HG03108 (cell line): ENCODE measurements around the gene PPP2R5E.
"Not testable (repeated sequence)": the region's sequence is repeated elsewhere in the genome, so short reads cannot be mapped to it uniquely, and the experiment has no call there.

Experiments
- ATAC-seq: cut with Tn5 transposase; IDR thresholded peaks from one replicate; pipeline ENCODE4 v1.9.1; 2021; ENCODE audit warnings: moderate library complexity; ENCODE audit not compliant: unreplicated experiment

PPP2R5E gene

DNA sequence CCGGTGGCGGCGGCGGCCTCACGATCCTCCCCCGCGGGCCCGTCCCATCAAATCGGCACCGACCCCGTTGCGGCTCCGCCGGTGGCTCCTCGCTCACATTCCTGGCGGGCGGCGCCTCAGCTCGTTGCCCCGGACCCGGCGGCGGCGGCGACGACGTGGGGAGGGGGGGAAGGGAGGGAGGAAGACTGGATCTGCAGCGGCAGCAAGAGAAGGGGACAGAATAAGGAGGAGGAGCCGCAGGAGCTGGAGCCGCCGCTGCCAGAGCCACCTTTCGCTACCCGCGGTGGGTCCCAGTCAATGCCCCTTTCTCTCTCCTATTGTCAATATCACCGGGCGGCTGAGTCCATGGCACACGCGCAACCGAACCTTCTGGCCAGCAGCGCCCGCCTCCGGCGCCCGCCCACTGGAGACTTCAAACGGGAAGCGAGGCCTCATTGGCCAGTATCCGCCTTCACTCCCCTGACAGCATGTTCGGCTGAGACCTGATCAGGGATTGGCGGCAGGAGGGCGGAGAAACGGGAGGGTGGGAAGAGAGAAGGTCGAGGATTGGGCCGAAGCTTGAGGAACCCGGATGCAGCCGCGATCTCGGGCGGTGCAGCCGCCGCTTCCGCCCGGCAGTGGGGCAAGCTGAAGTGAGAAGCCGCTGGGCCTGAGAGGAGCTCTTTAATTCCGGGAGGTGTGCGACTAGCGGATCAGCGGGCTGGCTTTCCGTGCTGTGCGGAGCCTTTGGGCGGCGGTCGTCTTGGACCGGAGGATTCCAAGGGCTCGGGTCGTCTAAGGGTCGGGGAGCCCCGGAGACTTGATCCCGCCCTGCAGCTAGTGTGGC, at the start of gene PPP2R5E:
TSS of gene PPP2R5E (minus strand) at position 378 of the 826 bp plus-strand sequence. CDS start 3,692 bp downstream, outside the sequence.
- peak; percentile 97 for ATAC-seq

- ATAC-seq, result not testable (repeated sequence)
Measured at GRCh38 chr14:63583046-63583445, 39.9 kb upstream of the PPP2R5E start.

DNA sequence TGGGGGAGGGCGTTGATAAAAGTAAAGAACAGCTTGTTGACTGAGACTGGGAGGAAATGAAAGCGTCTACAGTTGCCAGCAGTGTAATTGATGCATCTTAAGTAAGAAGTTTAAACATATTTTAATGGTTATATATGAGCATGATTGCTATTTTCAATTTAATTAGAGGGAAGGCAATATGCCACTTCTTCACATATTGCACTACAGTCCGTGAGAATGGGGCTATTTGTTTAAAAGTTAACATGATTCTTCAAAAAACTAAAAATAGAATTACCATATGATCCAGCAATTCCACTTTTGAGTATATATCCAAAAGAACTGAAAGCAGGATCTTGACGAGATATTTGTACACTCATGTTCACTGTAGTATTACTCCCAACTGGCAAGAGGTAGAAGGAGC, 38.3 kb upstream of the PPP2R5E start:
- ATAC-seq, result no peak

GRCh38 chr14:63578300-63578699, 35.1 kb upstream of the PPP2R5E start:
- no peak for ATAC-seq

DNA sequence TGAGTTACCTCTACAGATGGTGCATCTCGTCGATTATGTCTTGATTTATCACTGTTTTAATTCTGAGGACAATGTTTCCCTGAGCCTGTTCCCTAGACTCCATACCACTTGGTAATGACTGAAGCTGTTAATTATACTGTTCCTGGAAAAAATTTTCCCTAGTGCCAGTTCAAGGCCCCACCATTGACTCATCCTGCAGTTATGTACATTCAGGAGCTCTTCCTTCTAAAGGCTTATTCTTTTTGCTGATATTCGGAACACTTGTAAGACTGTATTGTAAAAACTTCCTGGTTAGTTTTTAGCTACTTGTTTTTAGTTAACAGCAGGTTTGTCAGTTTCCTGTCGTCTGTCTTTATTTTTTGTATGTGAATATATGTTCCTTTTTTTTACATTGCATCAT, 30.4 kb upstream of the PPP2R5E start:
- ATAC-seq, result no peak

GRCh38 chr14:63565448-63565847, 22.3 kb upstream of the PPP2R5E start:
- ATAC-seq, result no peak

DNA sequence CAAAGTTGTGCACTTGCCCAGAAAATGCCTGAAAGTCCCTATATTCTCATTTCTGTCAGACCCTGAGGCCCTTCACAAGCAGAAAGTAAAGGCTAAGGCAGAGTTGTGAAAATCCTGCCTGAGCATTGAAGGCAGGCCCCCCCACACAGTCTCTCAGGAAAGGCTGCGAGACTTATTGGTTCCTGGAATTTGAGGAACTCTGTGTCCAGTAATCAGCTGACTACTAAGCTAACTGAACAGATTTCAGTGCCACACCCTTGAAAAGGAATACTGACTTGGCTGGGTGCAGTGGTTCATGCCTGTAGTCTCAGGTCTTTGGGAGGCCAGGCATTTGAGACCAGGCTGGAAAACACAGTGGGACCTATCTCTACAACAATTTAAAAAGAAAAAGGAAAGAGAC, 21.1 kb upstream of the PPP2R5E start:
- ATAC-seq, result no peak

DNA sequence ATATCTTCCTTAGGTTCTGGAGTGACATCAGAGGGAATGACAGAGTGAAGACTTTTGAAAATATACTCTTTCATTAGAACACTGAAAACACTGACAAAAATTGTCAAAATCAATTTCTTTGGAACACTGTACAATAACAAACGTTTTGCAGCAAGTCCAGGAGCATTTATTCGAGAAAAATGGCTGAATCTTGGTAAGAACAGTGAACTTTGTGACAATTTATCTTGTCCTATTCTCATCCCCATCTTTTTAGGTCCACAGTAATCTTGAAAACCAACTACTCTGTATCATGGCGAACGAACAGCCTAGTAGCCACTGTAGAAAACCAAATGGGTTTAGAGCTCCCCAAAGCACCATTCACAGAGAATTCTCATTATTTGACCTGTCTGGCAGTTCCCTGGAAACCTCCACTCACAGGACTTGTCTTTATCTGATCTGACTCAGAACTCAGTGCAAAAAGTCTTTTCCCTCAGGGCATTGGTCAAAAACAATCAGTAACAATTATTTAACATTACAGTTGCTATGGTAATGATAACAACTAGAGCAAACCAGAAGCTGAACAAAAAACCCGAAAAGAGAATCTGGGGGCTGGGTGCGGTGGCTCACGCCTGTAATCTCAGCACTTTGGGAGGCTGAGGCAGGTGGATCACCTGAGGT, 20.3 kb upstream of the PPP2R5E start:
- no peak for ATAC-seq

DNA sequence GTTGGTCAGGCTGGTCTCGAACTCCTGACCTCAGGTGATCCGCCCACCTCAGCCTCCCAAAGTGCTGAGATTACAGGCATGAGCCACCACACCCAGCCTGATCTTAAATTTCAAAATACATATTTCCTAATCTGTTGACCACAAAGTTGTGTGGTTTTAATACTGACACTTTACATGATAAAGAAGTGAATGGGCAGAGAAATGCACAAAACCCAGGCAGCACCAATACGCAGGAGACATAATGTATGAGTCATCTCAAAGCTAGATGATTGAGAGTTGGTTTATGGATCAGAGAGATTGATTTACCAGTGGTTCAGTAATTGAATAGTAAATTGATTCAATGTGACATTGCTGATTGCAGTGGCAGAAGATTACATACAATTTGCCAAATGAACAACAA, 19.2 kb upstream of the PPP2R5E start:
- ATAC-seq, result no peak

- ATAC-seq, result no peak
Measured at GRCh38 chr14:63555572-63555971, 12.4 kb upstream of the PPP2R5E start.

DNA sequence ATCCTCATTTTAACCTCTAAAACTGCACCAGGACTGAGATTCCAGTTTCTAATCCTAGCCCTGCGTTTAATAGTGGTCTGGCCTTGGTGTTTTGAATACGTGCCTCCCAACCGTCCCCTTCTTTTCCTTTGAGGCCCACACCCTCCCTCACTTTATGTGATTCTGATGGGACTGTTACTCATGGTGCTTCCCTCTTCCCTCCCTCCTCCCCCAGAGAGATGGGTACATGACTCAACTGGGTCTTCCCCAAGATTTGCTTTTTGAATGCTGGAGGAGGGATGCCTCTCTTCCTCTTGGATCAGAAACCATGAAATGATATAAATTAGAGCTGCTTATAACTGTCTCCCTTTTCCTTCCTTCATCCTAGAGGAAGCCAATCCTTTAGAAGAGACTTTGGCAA, 8.2 kb upstream of the PPP2R5E start:
- ATAC-seq, result no peak

DNA sequence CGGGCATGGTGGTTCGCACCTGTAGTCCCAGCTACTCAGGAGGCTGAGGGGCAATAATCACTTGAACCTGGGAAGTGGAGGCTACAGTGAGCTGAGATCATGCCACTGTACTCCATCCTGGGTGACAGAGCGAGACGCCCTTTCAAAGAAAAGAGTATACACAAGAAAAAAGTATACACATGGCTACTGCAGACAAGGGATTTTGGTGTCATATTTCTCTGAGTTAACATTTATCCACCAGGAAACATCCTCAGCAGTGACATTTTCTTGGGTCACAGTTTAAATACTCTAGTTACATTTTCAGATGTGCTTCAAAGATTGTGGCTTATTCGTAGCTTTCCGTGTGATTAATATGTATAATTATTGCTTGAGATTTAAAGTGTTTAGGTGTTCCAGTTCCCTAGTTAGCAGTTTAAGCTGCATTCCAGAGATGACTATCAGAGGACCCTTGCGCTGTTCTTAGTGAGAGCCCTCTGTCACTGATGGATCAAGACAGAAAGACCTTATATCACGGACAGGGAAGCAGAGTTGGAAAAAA, 4.7 kb upstream of the PPP2R5E start:
- no peak for ATAC-seq

GRCh38 chr14:63545431-63545830, 2.3 kb upstream of the PPP2R5E start:
- ATAC-seq, result no peak

- no peak for ATAC-seq
Measured at GRCh38 chr14:63544591-63545299, 1.6 kb upstream of the PPP2R5E start.

- ATAC-seq, result peak; percentile 19
Measured at GRCh38 chr14:63543826-63544406, 739 bp upstream of the PPP2R5E start.

GRCh38 chr14:63542231-63542999, 762 bp downstream of the PPP2R5E start:
- no peak for ATAC-seq

DNA sequence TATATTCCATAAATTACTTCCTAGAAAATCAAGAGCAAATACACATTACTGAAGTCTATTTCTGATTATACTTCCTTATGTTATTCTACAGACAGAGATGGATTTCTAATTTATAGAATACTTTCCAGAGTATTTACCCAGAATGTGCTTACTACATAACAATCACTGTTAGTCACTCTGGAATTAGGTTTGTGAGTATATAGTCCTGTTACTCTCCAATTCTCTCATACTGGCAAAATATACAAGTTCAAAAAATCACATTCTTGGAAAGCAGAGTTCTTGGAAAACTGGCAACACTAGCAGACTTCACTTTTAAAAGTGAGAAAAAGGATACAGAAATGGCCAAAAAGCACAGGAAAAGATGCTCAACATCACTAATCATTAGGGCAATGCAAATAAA, 7.3 kb downstream of the PPP2R5E start:
- no peak for ATAC-seq

- ATAC-seq, result no peak
Measured at GRCh38 chr14:63533474-63533873, 9.7 kb downstream of the PPP2R5E start.

GRCh38 chr14:63524537-63525155, 18.5 kb downstream of the PPP2R5E start:
- peak; percentile 94 for ATAC-seq
